SK-N-SH (cell line): ENCODE measurements around the gene FAM162B. TPM values are rescaled to one million over a fixed set of nuclear protein-coding genes. Genes with fewer than 3 reads are reported as not detected.
"Not testable (repeated sequence)": the region's sequence is repeated elsewhere in the genome, so short reads cannot be mapped to it uniquely, and the experiment has no call there.

Source experiments
- CTCF ChIA-PET: fragments of 300-600, 350-600 bp; formaldehyde crosslinking; extraction: SDS; loops from one replicate; lab custom pipeline; 2021; lab: Yijun Ruan, JAX
- POLR2A ChIA-PET: fragments of 350-600 bp; sonication (Branson Sonifier 250); formaldehyde crosslinking; extraction: SDS; loops from one replicate; lab custom pipeline; 2020; ENCODE audit warnings: antibody characterized with exemption, inconsistent platforms; lab: Yijun Ruan, JAX
- DNase-seq: peaks from one replicate; pipeline ENCODE4 v3.0.0; 2012
- H2AFZ ChIP-seq: fragments of 200-600 bp; sonication (generic); 2 replicates; pipeline ENCODE4 v1.8.1; 2016; ENCODE audit warnings: antibody characterized with exemption, mild to moderate bottlenecking, low read depth
- H3F3A ChIP-seq: fragments of 200-600 bp; sonication (generic); replicated peaks from 2 replicates; pipeline ENCODE3; 2016; ENCODE audit warnings: antibody characterized with exemption, mild to moderate bottlenecking; ENCODE audit not compliant: insufficient read depth
- H3K27ac ChIP-seq, 2 experiments: fragments of 200-500 bp in 1 of 2; fragments of 200-600 bp in 1 of 2; sonication (Bioruptor generic) in 1 of 2; sonication (generic), shearing (Covaris generic) in 1 of 2; 2 replicates each; pipeline versions ENCODE4 v1.5.1 to v1.6.1; 2014 to 2016; ENCODE audit warnings: low read depth in 2 of 2, inconsistent platforms in 1 of 2, low read length in 1 of 2, mild to moderate bottlenecking in 1 of 2, mixed read lengths in 1 of 2
- H3K27me3 ChIP-seq: fragments of 200-600 bp; sonication (generic), shearing (Covaris generic); 2 replicates; pipeline ENCODE4 v1.6.1; 2016; ENCODE audit warnings: mixed run types; ENCODE audit not compliant: insufficient read depth
- H3K36me3 ChIP-seq, 2 experiments: fragments of 200-500 bp in 1 of 2; fragments of 200-600 bp in 1 of 2; sonication (Bioruptor generic) in 1 of 2; sonication (generic) in 1 of 2; replicated peaks in 1 of 2; 2 replicates each; pipeline versions ENCODE3 to v1.5.1; 2014 to 2016; ENCODE audit warnings: low read length in 1 of 2, mild to moderate bottlenecking in 1 of 2; ENCODE audit not compliant: insufficient read depth in 2 of 2, control insufficient read depth in 1 of 2
- H3K4me1 ChIP-seq, 2 experiments: fragments of 200-500 bp in 1 of 2; fragments of 200-600 bp in 1 of 2; sonication (Bioruptor generic) in 1 of 2; sonication (generic), shearing (Covaris generic) in 1 of 2; 2 replicates each; pipeline versions ENCODE4 v1.5.1 to v1.6.1; 2014 to 2016; ENCODE audit warnings: low read depth in 1 of 2, low read length in 1 of 2, mixed run types in 1 of 2; ENCODE audit not compliant: insufficient read depth in 2 of 2, control insufficient read depth in 1 of 2
- H3K4me2 ChIP-seq: fragments of 200-600 bp; sonication (generic), shearing (Covaris generic); 2 replicates; pipeline ENCODE4 v1.6.1; 2017; ENCODE audit warnings: mixed run types
- H3K4me3 ChIP-seq, 2 experiments: fragments of 200-500 bp in 1 of 2; fragments of 200-600 bp in 1 of 2; sonication (Bioruptor generic) in 1 of 2; sonication (generic), shearing (Covaris generic) in 1 of 2; 2 replicates each; pipeline versions ENCODE4 v1.5.1 to v1.8.1; 2014 to 2016; ENCODE audit warnings: low read depth in 2 of 2, inconsistent platforms in 1 of 2, low read length in 1 of 2, mild to moderate bottlenecking in 1 of 2, mixed read lengths in 1 of 2, moderate library complexity in 1 of 2
- H3K79me2 ChIP-seq: fragments of 200-600 bp; sonication (generic); 2 replicates; pipeline ENCODE4 v1.8.1; 2017; ENCODE audit warnings: mild to moderate bottlenecking; ENCODE audit not compliant: insufficient read depth
- H3K9ac ChIP-seq: fragments of 200-600 bp; sonication (generic); 2 replicates; pipeline ENCODE4 v1.6.1; 2017; ENCODE audit warnings: mixed run types
- H3K9me2 ChIP-seq: fragments of 200-600 bp; sonication (generic); 2 replicates; pipeline ENCODE4 v1.6.1; 2017; ENCODE audit warnings: mixed run types
- H3K9me3 ChIP-seq: fragments of 200-600 bp; sonication (generic); 2 replicates; pipeline ENCODE4 v1.6.1; 2017; ENCODE audit warnings: mixed run types, mild to moderate bottlenecking, moderate library complexity
- H4K20me1 ChIP-seq: fragments of 200-600 bp; sonication (generic); 2 replicates; pipeline ENCODE4 v1.6.1; 2017; ENCODE audit warnings: mild to moderate bottlenecking, mixed run types; ENCODE audit not compliant: insufficient read depth
- ELF1 ChIP-seq: IDR thresholded peaks from 2 replicates; pipeline ENCODE4 v1.4.0; 2012
- EP300 ChIP-seq, 2 experiments: IDR thresholded peaks; 2 replicates each; pipeline versions ENCODE4 v1.4.0 to v1.6.1; 2012; ENCODE audit warnings: borderline replicate concordance in 1 of 2, low read depth in 1 of 2, low read length in 1 of 2
- EZH2phosphoT487 ChIP-seq: fragments of 200-600 bp; sonication (generic); IDR thresholded peaks from 2 replicates; pipeline ENCODE4 v1.6.1; 2017; ENCODE audit warnings: low read depth, mixed run types, mild to moderate bottlenecking, antibody characterized with exemption, moderate library complexity, borderline replicate concordance
- FOSL2 ChIP-seq: IDR thresholded peaks from 2 replicates; pipeline ENCODE4 v1.4.0; 2012; ENCODE audit warnings: low read depth, mild to moderate bottlenecking, moderate library complexity, borderline replicate concordance
- FOXJ3 ChIP-seq: sonication (generic); formaldehyde crosslinking; IDR thresholded peaks from 2 replicates; pipeline ENCODE4 v1.5.1; 2020; ENCODE audit warnings: mild to moderate bottlenecking, missing genetic modification reagents
- FOXM1 ChIP-seq: IDR thresholded peaks from 2 replicates; pipeline ENCODE4 v1.4.0; 2012; ENCODE audit warnings: low read depth, mild to moderate bottlenecking
- MEF2A ChIP-seq: IDR thresholded peaks from 2 replicates; pipeline ENCODE4 v1.4.0; 2012; ENCODE audit warnings: low read depth, borderline replicate concordance
- MXI1 ChIP-seq: IDR thresholded peaks from 2 replicates; pipeline ENCODE4 v1.6.1; 2012; ENCODE audit warnings: mild to moderate bottlenecking, low read depth, low read length, improper control_type of control experiment
- NRF1 ChIP-seq: IDR thresholded peaks from 2 replicates; pipeline ENCODE4 v1.6.1; 2012; ENCODE audit warnings: low read depth, mild to moderate bottlenecking, low read length
- POLR2AphosphoS5 ChIP-seq: IDR thresholded peaks from 2 replicates; pipeline ENCODE4 v1.6.1; 2012; ENCODE audit warnings: low read depth, low read length
- RAD21 ChIP-seq: IDR thresholded peaks from 2 replicates; pipeline ENCODE4 v1.6.1; 2012; ENCODE audit warnings: mild to moderate bottlenecking, low read length
- RXRA ChIP-seq: IDR thresholded peaks from 2 replicates; pipeline ENCODE4 v1.4.0; 2012; ENCODE audit warnings: low read depth, mild to moderate bottlenecking, borderline replicate concordance
- SMC3 ChIP-seq: IDR thresholded peaks from 2 replicates; pipeline ENCODE4 v1.6.1; 2012; ENCODE audit warnings: low read depth, low read length, improper control_type of control experiment
- TCF12 ChIP-seq: IDR thresholded peaks from 2 replicates; pipeline ENCODE4 v1.4.0; 2012
- TEAD4 ChIP-seq: IDR thresholded peaks from 2 replicates; pipeline ENCODE4 v1.4.0; 2012; ENCODE audit warnings: mild to moderate bottlenecking, borderline replicate concordance; ENCODE audit not compliant: insufficient read depth
- WGBS: methylation state at CpG from one replicate; pipeline ENCODE4 v1.1.6; 2017; ENCODE audit warnings: low lambda C conversion rate; 5-methylcytosine and 5-hydroxymethylcytosine counted together
- polyA plus RNA-seq, 3 experiments: library from polyadenylated mRNA; depleted of rRNA; stranded (reverse); fragments of >200 nt; gene quantifications; 2 replicates each; pipeline ENCODE4 v1.2.3, GENCODE V29; 2012
- TF ChIP-seq, protein P1 (sequence below): IDR thresholded peaks from 2 replicates; pipeline ENCODE4 v1.6.1; 2012; ENCODE audit warnings: mild to moderate bottlenecking, low read depth, low read length, moderate library complexity
- TF ChIP-seq, protein P2 (sequence below): fragments of 150-350 bp; IDR thresholded peaks from 2 replicates; pipeline ENCODE4 v1.6.1; 2016; ENCODE audit warnings: mild to moderate bottlenecking, low read depth, low read length
- TF ChIP-seq, protein P3 (sequence below): IDR thresholded peaks from 2 replicates; pipeline ENCODE4 v1.4.0; 2012; ENCODE audit warnings: low read depth

Gene FAM162B
- polyA plus RNA-seq, 1 of the 3 experiments (the other 2 are of a cell fraction), result not detected

DNA sequence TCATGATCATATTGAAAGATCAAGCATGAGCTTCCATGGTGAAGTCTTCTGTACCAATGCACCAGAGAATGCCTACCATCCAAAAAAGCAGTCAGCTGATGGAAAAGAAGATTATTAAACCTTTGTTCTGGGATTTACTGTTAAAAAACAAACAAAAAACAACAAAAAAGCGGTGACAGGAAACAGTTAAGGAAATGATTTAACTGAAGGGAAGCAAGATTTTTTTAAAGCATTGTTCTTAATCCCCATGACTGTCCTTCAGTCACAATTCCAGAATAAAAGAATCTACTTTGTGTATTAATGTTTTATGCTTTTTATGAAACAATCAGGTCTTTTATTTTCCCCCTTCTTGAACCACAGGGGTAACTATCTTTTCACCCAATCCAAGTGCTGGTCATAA, 23.9 kb downstream of the FAM162B start:
- Histone ChIP-seq H3K4me3 (no peak overlapping the region), H3K9me2 (no peaks in the 10 kb centered on the region), H3K79me2 (no peaks in the 10 kb centered on the region), H3F3A (no peaks in the 10 kb centered on the region), H3K27ac (no peak overlapping the region), H3K4me1 (no peaks in the 10 kb centered on the region), H3K36me3 (peaks cover 0 to 6% of the 10 kb centered on the region in 2 experiments), H3K27me3 (no peaks in the 10 kb centered on the region), H3K9me3 (no peaks in the 10 kb centered on the region), H4K20me1 (no peaks in the 10 kb centered on the region), H2AFZ (no peak overlapping the region), H3K4me2 (no peak overlapping the region), H3K9ac (no peak overlapping the region)
- 89% methylated on average over 1 of the region's 1 CpG for WGBS
- TF ChIP-seq NRF1 (no peak), FOSL2 (no peak), SMC3 (no peak), RXRA (no peak), FOXJ3 (CRISPR knock-in tag) (no peak), MEF2A (no peak), POLR2AphosphoS5 (no peak), FOXM1 (no peak), ELF1 (no peak), MXI1 (no peak), EP300 (IDR thresholded peaks at IDR 0.05; ENCODE audit: borderline replicate concordance in 1 of 2, low read depth in 1 of 2, low read length in 1 of 2) (no peak), TCF12 (no peak), RAD21 (no peak), EZH2phosphoT487 (no peak), TEAD4 (no peak)
- TF ChIP-seq, protein P1, sequence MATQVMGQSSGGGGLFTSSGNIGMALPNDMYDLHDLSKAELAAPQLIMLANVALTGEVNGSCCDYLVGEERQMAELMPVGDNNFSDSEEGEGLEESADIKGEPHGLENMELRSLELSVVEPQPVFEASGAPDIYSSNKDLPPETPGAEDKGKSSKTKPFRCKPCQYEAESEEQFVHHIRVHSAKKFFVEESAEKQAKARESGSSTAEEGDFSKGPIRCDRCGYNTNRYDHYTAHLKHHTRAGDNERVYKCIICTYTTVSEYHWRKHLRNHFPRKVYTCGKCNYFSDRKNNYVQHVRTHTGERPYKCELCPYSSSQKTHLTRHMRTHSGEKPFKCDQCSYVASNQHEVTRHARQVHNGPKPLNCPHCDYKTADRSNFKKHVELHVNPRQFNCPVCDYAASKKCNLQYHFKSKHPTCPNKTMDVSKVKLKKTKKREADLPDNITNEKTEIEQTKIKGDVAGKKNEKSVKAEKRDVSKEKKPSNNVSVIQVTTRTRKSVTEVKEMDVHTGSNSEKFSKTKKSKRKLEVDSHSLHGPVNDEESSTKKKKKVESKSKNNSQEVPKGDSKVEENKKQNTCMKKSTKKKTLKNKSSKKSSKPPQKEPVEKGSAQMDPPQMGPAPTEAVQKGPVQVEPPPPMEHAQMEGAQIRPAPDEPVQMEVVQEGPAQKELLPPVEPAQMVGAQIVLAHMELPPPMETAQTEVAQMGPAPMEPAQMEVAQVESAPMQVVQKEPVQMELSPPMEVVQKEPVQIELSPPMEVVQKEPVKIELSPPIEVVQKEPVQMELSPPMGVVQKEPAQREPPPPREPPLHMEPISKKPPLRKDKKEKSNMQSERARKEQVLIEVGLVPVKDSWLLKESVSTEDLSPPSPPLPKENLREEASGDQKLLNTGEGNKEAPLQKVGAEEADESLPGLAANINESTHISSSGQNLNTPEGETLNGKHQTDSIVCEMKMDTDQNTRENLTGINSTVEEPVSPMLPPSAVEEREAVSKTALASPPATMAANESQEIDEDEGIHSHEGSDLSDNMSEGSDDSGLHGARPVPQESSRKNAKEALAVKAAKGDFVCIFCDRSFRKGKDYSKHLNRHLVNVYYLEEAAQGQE, result no peak
- TF ChIP-seq, protein P2, sequence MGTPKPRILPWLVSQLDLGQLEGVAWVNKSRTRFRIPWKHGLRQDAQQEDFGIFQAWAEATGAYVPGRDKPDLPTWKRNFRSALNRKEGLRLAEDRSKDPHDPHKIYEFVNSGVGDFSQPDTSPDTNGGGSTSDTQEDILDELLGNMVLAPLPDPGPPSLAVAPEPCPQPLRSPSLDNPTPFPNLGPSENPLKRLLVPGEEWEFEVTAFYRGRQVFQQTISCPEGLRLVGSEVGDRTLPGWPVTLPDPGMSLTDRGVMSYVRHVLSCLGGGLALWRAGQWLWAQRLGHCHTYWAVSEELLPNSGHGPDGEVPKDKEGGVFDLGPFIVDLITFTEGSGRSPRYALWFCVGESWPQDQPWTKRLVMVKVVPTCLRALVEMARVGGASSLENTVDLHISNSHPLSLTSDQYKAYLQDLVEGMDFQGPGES, result no peak
- TF ChIP-seq, protein P3, sequence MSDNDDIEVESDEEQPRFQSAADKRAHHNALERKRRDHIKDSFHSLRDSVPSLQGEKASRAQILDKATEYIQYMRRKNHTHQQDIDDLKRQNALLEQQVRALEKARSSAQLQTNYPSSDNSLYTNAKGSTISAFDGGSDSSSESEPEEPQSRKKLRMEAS, result no peak
- CTCF ChIA-PET, result no interaction called here
- POLR2A ChIA-PET, result no interaction called here
- DNase-seq, result no peak

DNA sequence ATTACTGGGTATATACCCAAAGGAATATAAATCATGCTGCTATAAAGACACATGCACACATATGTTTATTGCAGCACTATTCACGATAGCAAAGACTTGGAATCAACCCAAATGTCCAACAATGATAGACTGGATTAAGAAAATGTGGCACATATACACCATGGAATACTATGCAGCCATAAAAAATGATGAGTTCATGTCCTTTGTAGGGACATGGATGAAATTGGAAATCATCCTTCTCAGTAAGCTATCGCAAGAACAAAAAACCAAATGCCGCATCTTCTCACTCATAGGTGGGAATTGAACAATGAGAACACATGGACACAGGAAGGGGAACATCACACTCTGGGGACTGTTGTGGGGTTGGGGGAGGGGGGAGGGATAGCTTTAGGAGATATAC, 25.0 kb downstream of the FAM162B start:
- H3K9ac ChIP-seq, H3K4me2 ChIP-seq, H3K4me3 ChIP-seq, H3K4me1 ChIP-seq, H3K9me2 ChIP-seq, DNase-seq, H3K27ac ChIP-seq, CTCF ChIA-PET, H2AFZ ChIP-seq, H3K9me3 ChIP-seq, H3K27me3 ChIP-seq, H4K20me1 ChIP-seq, H3F3A ChIP-seq, H3K79me2 ChIP-seq, POLR2A ChIA-PET: not testable (repeated sequence)
- peaks cover 6 to 12% of the 10 kb centered on the region in 2 experiments for H3K36me3 ChIP-seq
- 75% methylated on average over 3 of the region's 3 CpGs for WGBS
